ENCODE measurements around the gene CDKN3. TPM values are rescaled to one million over a fixed set of nuclear protein-coding genes. Genes with fewer than 3 reads are reported as not detected.
A peak's percentile ranks its signal among the peaks of the same experiment; 100 is the strongest.

Gene CDKN3
- total RNA-seq, 4 donors from 2014 or later, result 7.4 to 25.4 (median 15.6) TPM

GRCh38 chr14:54349713-54350112 lies 47.1 kb upstream of the CDKN3 start:
- TF ChIP-seq CTCF (IDR thresholded peaks at IDR 0.05), result no peak
- no peak for TF ChIP-seq POLR2A (IDR thresholded peaks at IDR 0.05)
- WGBS, 2 donors, result 48 to 60% methylated on average over 1 to 2 of the region's 2 CpGs
- Histone ChIP-seq H3K4me3 (peak overlapping the region in 2 of 4 donors; percentile 3 to 44), H3K4me1 (peaks cover 0 to 12% (median 11%) of the 10 kb centered on the region in 3 donors), H3K27ac (peak overlapping the region in 3 of 4 donors; percentile 27 to 78 (median 50)), H3K27me3 (peaks cover 0 to 28% (median 0%) of the 10 kb centered on the region in 4 donors), H3K36me3 (no peaks in the 10 kb centered on the region), H3K9me3 (no peaks in the 10 kb centered on the region)
- intact Hi-C loops (cut with DNase I), result no loop called here
- no peak for DNase-seq

- Histone ChIP-seq H3K9me3 (no peaks in the 10 kb centered on the region), H3K27me3 (peaks cover 0 to 28% (median 0%) of the 10 kb centered on the region in 4 donors), H3K4me3 (peak overlapping the region in 1 of 4 donors; percentile 44), H3K36me3 (no peaks in the 10 kb centered on the region), H3K27ac (peak overlapping the region in 3 of 4 donors; percentile 27 to 78 (median 50)), H3K4me1 (peaks cover 0 to 12% (median 11%) of the 10 kb centered on the region in 3 donors)
- WGBS, 2 donors, result 28 to 31% methylated on average over 3 of the region's 3 CpGs
- DNase-seq, result no peak
- TF ChIP-seq CTCF (IDR thresholded peaks at IDR 0.05), result no peak
- TF ChIP-seq POLR2A (IDR thresholded peaks at IDR 0.05), result no peak
- intact Hi-C loops (cut with DNase I), result no loop called here
Measured at GRCh38 chr14:54350203-54350602, 46.6 kb upstream of the CDKN3 start.

- H3K9me3 ChIP-seq, result no peaks in the 10 kb centered on the region
Measured at GRCh38 chr14:54353266-54353665, 43.5 kb upstream of the CDKN3 start.

GRCh38 chr14:54353694-54354093 lies 43.1 kb upstream of the CDKN3 start:
- WGBS, 2 donors, result 70 to 88% methylated on average over 2 of the region's 2 CpGs
- DNase-seq, result no peak

More at GRCh38 chr14:54353266-54353665, 43.5 kb upstream of the CDKN3 start:
- WGBS, 2 donors, result 79 to 84% methylated on average over 6 of the region's 6 CpGs
- H3K27me3 ChIP-seq, result peaks cover 0 to 42% (median 0%) of the 10 kb centered on the region in 4 donors
- H3K36me3 ChIP-seq, result no peaks in the 10 kb centered on the region
- intact Hi-C loops (cut with DNase I), result no loop called here
- no peak overlapping the region for H3K27ac ChIP-seq
- DNase-seq, result no peak
- TF ChIP-seq CTCF (IDR thresholded peaks at IDR 0.05) (no peak), POLR2A (IDR thresholded peaks at IDR 0.05) (no peak)
- no peak overlapping the region for H3K4me3 ChIP-seq
- peaks cover 0 to 12% (median 11%) of the 10 kb centered on the region in 3 donors for H3K4me1 ChIP-seq

GRCh38 chr14:54354096-54354495 lies 42.7 kb upstream of the CDKN3 start:
- no peak overlapping the region for H3K27ac ChIP-seq
- TF ChIP-seq POLR2A (IDR thresholded peaks at IDR 0.05) (no peak), CTCF (IDR thresholded peaks at IDR 0.05) (no peak)
- H3K36me3 ChIP-seq, result no peaks in the 10 kb centered on the region
- H3K27me3 ChIP-seq, result peaks cover 0 to 50% (median 0%) of the 10 kb centered on the region in 4 donors
- no peak overlapping the region for H3K4me3 ChIP-seq
- peaks cover 0 to 12% (median 11%) of the 10 kb centered on the region in 3 donors for H3K4me1 ChIP-seq
- no peak for DNase-seq
- no peaks in the 10 kb centered on the region for H3K9me3 ChIP-seq
- intact Hi-C loops (cut with DNase I), result no loop called here

More at GRCh38 chr14:54353694-54354093, 43.1 kb upstream of the CDKN3 start:
- Histone ChIP-seq H3K36me3 (no peaks in the 10 kb centered on the region), H3K27me3 (peaks cover 0 to 46% (median 0%) of the 10 kb centered on the region in 4 donors), H3K9me3 (no peaks in the 10 kb centered on the region), H3K4me3 (no peak overlapping the region), H3K4me1 (peaks cover 0 to 12% (median 11%) of the 10 kb centered on the region in 3 donors), H3K27ac (no peak overlapping the region)
- TF ChIP-seq CTCF (IDR thresholded peaks at IDR 0.05), result no peak
- TF ChIP-seq POLR2A (IDR thresholded peaks at IDR 0.05), result no peak
- intact Hi-C loops (cut with DNase I), result no loop called here
